Measurements from ENCODE around the gene EHF.

The EHF gene

DNA sequence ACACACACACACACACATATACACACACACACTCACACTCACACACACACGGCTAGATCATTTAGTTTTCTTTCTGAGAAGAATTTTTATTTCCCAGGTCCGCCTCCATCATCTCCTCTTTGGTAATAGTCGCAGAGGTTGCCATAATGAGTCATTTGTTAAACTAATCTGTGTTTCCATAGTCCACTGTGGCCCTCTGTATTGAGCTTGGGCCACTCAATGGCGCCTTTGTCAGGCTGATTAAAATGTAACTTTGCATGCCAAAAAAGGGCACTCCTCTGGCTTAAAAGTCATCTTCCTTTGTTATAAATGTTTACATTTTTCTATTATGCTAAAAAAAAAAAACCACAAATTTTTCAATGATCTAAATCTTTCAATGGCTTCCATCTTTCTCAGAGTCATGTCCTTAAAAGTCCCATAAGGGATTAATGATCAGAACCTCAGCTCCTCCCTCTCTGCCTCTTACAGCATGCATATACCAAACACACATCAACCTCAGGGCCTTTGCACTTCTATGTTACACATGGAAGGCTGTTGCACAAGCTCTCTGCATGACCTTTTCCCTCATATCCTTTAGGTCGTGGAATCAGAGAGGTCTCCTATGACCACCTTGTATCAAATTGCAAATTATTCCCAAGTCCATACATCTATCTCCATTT lies 35.3 kb downstream of the EHF start:
- H3K9me3 ChIP-seq (replicated peaks in 1 of 2; ENCODE audit: control insufficient read depth in 2 of 2, insufficient read depth in 1 of 2, low read depth in 1 of 2, low read length in 2 of 2), result no peaks in the 10 kb centered on the region
- no peak overlapping the region for H2BK120ac ChIP-seq (ENCODE audit: low read depth, low read length)
- no CpG with 5 or more reads among the region's 5 CpGs for WGBS, 2 donors (ENCODE audit: extremely low coverage in 2 of 2, insufficient read length in 2 of 2, insufficient replicate concordance in 1 of 2)
- no peaks in the 10 kb centered on the region for H3K27me3 ChIP-seq (ENCODE audit: control insufficient read depth in 3 of 3, insufficient read depth in 3 of 3, low read depth in 1 of 3, low read length in 3 of 3)
- H2BK12ac ChIP-seq (ENCODE audit: low read length), result no peak overlapping the region
- no peak for DNase-seq (ENCODE audit: low spot score)
- no peak overlapping the region for H3K27ac ChIP-seq (replicated peaks; ENCODE audit: low read length)
- no peak overlapping the region for H2BK15ac ChIP-seq (ENCODE audit: low read length)
- no peak overlapping the region for H3K23ac ChIP-seq (ENCODE audit: low read depth, low read length, poor library complexity)
- H2AFZ ChIP-seq (ENCODE audit: low read length), result no peak overlapping the region
- no peak overlapping the region for H2AK5ac ChIP-seq (ENCODE audit: low read depth, low read length)
- H3K4me3 ChIP-seq (ENCODE audit: low read length in 2 of 2), result no peak overlapping the region
- no peaks in the 10 kb centered on the region for H3K79me1 ChIP-seq (ENCODE audit: low read depth, low read length)
- H3K4ac ChIP-seq (ENCODE audit: low read length), result no peak overlapping the region
- H4K91ac ChIP-seq (ENCODE audit: low read depth, low read length, poor library complexity), result no peak overlapping the region
- H3K14ac ChIP-seq (ENCODE audit: low read length), result no peak overlapping the region
- H3K18ac ChIP-seq (ENCODE audit: low read length), result no peak overlapping the region
- H4K8ac ChIP-seq (ENCODE audit: low read depth, low read length), result no peak overlapping the region
- no peaks in the 10 kb centered on the region for H3K36me3 ChIP-seq (replicated peaks in 1 of 2; ENCODE audit: control insufficient read depth in 2 of 2, insufficient read depth in 2 of 2, low read length in 2 of 2)
- no peak overlapping the region for H3K4me2 ChIP-seq (ENCODE audit: insufficient read depth, low read length, poor library complexity, severe bottlenecking)
- H3K4me1 ChIP-seq (ENCODE audit: control insufficient read depth in 2 of 2, insufficient read depth in 1 of 2, low read depth in 1 of 2, low read length in 2 of 2), result peaks cover 13 to 22% of the 10 kb centered on the region in 2 donors
- no peak overlapping the region for H2BK5ac ChIP-seq (ENCODE audit: low read length)
- no peak overlapping the region for H3K9ac ChIP-seq (ENCODE audit: low read depth, low read length, poor library complexity)

DNA sequence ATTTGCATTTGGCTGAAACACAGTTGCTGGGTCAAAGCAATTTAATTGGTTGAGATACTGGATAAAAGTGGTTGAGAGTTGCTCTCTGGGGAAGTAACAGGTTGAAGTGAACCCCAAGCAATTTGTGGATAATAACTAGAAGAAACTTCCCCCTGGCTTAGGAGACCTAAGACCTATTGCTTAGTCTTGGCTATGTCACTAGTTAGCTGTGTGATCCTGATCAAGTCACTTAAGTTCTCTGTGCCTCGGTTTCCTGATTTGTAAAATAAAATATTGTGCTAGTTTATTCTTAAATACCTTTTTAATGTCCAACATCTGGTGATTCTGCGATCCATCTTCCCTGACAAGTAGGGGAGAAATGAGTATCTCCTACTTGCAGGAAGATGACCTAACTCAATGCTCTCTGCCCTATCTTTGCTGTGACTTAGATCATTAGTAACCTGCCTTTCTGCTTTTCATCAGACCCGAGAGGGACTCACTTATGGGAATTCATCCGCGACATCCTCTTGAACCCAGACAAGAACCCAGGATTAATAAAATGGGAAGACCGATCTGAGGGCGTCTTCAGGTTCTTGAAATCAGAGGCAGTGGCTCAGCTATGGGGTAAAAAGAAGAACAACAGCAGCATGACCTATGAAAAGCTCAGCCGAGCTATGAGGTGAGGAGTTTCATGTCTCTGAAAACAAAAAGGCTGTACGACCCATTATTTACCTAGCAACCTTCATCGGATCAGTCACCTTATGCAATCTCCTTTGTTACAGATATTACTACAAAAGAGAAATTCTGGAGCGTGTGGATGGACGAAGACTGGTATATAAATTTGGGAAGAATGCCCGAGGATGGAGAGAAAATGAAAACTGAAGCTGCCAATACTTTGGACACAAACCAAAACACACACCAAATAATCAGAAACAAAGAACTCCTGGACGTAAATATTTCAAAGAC lies 37.5 kb downstream of the EHF start:
- H2BK120ac ChIP-seq (ENCODE audit: low read depth, low read length), result no peak overlapping the region
- no peak overlapping the region for H3K4me3 ChIP-seq (ENCODE audit: low read length in 2 of 2)
- no peak overlapping the region for H3K14ac ChIP-seq (ENCODE audit: low read length)
- H3K4ac ChIP-seq (ENCODE audit: low read length), result no peak overlapping the region
- H3K4me1 ChIP-seq (ENCODE audit: control insufficient read depth in 2 of 2, insufficient read depth in 1 of 2, low read depth in 1 of 2, low read length in 2 of 2), result peaks cover 7 to 9% of the 10 kb centered on the region in 2 donors
- H3K36me3 ChIP-seq (replicated peaks in 1 of 2; ENCODE audit: control insufficient read depth in 2 of 2, insufficient read depth in 2 of 2, low read length in 2 of 2), result no peaks in the 10 kb centered on the region
- no peak overlapping the region for H2AK5ac ChIP-seq (ENCODE audit: low read depth, low read length)
- H4K91ac ChIP-seq (ENCODE audit: low read depth, low read length, poor library complexity), result no peak overlapping the region
- no peak overlapping the region for H2BK15ac ChIP-seq (ENCODE audit: low read length)
- H3K23ac ChIP-seq (ENCODE audit: low read depth, low read length, poor library complexity), result no peak overlapping the region
- no peak overlapping the region for H2BK12ac ChIP-seq (ENCODE audit: low read length)
- H3K27me3 ChIP-seq (ENCODE audit: control insufficient read depth in 3 of 3, insufficient read depth in 3 of 3, low read depth in 1 of 3, low read length in 3 of 3), result no peaks in the 10 kb centered on the region
- no peak overlapping the region for H4K8ac ChIP-seq (ENCODE audit: low read depth, low read length)
- H3K9ac ChIP-seq (ENCODE audit: low read depth, low read length, poor library complexity), result no peak overlapping the region
- no peak overlapping the region for H2AFZ ChIP-seq (ENCODE audit: low read length)
- H3K9me3 ChIP-seq (replicated peaks in 1 of 2; ENCODE audit: control insufficient read depth in 2 of 2, insufficient read depth in 1 of 2, low read depth in 1 of 2, low read length in 2 of 2), result no peaks in the 10 kb centered on the region
- H3K4me2 ChIP-seq (ENCODE audit: insufficient read depth, low read length, poor library complexity, severe bottlenecking), result no peak overlapping the region
- no peaks in the 10 kb centered on the region for H3K79me1 ChIP-seq (ENCODE audit: low read depth, low read length)
- WGBS, 2 donors (ENCODE audit: extremely low coverage in 2 of 2, insufficient read length in 2 of 2, insufficient replicate concordance in 1 of 2), result no CpG with 5 or more reads among the region's 14 CpGs
- no peak overlapping the region for H2BK5ac ChIP-seq (ENCODE audit: low read length)
- DNase-seq (ENCODE audit: low spot score), result no peak
- H3K27ac ChIP-seq (replicated peaks; ENCODE audit: low read length), result no peak overlapping the region
- H3K18ac ChIP-seq (ENCODE audit: low read length), result no peak overlapping the region

DNA sequence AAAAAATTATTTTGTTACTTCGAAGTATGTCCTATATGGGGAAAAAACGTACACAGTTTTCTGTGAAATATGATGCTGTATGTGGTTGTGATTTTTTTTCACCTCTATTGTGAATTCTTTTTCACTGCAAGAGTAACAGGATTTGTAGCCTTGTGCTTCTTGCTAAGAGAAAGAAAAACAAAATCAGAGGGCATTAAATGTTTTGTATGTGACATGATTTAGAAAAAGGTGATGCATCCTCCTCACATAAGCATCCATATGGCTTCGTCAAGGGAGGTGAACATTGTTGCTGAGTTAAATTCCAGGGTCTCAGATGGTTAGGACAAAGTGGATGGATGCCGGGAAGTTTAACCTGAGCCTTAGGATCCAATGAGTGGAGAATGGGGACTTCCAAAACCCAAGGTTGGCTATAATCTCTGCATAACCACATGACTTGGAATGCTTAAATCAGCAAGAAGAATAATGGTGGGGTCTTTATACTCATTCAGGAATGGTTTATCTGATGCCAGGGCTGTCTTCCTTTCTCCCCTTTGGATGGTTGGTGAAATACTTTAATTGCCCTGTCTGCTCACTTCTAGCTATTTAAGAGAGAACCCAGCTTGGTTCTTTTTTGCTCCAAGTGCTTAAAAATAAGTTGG lies 38.3 kb downstream of the EHF start:
- Histone ChIP-seq H2BK12ac (ENCODE audit: low read length) (no peak overlapping the region), H2AK5ac (ENCODE audit: low read depth, low read length) (no peak overlapping the region), H2BK5ac (ENCODE audit: low read length) (no peak overlapping the region), H3K9me3 (replicated peaks in 1 of 2; ENCODE audit: control insufficient read depth in 2 of 2, insufficient read depth in 1 of 2, low read depth in 1 of 2, low read length in 2 of 2) (no peaks in the 10 kb centered on the region), H3K14ac (ENCODE audit: low read length) (no peak overlapping the region), H3K4me1 (ENCODE audit: control insufficient read depth in 2 of 2, insufficient read depth in 1 of 2, low read depth in 1 of 2, low read length in 2 of 2) (peaks cover 4 to 7% of the 10 kb centered on the region in 2 donors), H3K27ac (replicated peaks; ENCODE audit: low read length) (no peak overlapping the region), H4K8ac (ENCODE audit: low read depth, low read length) (no peak overlapping the region), H2BK15ac (ENCODE audit: low read length) (no peak overlapping the region), H3K9ac (ENCODE audit: low read depth, low read length, poor library complexity) (no peak overlapping the region), H3K4me2 (ENCODE audit: insufficient read depth, low read length, poor library complexity, severe bottlenecking) (no peak overlapping the region), H2BK120ac (ENCODE audit: low read depth, low read length) (no peak overlapping the region), H3K36me3 (replicated peaks in 1 of 2; ENCODE audit: control insufficient read depth in 2 of 2, insufficient read depth in 2 of 2, low read length in 2 of 2) (no peaks in the 10 kb centered on the region), H3K18ac (ENCODE audit: low read length) (no peak overlapping the region), H3K23ac (ENCODE audit: low read depth, low read length, poor library complexity) (no peak overlapping the region), H2AFZ (ENCODE audit: low read length) (no peak overlapping the region), H4K91ac (ENCODE audit: low read depth, low read length, poor library complexity) (no peak overlapping the region), H3K27me3 (ENCODE audit: control insufficient read depth in 3 of 3, insufficient read depth in 3 of 3, low read depth in 1 of 3, low read length in 3 of 3) (no peaks in the 10 kb centered on the region), H3K79me1 (ENCODE audit: low read depth, low read length) (no peaks in the 10 kb centered on the region), H3K4me3 (ENCODE audit: low read length in 2 of 2) (no peak overlapping the region), H3K4ac (ENCODE audit: low read length) (no peak overlapping the region)
- no CpG with 5 or more reads among the region's 4 CpGs for WGBS, 2 donors (ENCODE audit: extremely low coverage in 2 of 2, insufficient read length in 2 of 2, insufficient replicate concordance in 1 of 2)
- no peak for DNase-seq (ENCODE audit: low spot score)
